AG10803 (cell line): Measurements from ENCODE around the gene OMD.
A peak's percentile ranks its signal among the peaks of the same experiment; 100 is the strongest.

Source experiments
- DNase-seq: peaks from one replicate; pipeline ENCODE4 v3.0.0; 2010; ENCODE audit warnings: low read depth
- H3K4me3 ChIP-seq: 2 replicates; pipeline ENCODE4 v1.5.1; 2011; ENCODE audit warnings: mild to moderate bottlenecking, low read length, control low read depth
- CTCF ChIP-seq: conservative IDR thresholded peaks from 2 replicates; pipeline ENCODE4 v1.5.1; 2011; ENCODE audit warnings: mild to moderate bottlenecking, low read length, control low read depth, inconsistent platforms

Gene OMD, protein sequence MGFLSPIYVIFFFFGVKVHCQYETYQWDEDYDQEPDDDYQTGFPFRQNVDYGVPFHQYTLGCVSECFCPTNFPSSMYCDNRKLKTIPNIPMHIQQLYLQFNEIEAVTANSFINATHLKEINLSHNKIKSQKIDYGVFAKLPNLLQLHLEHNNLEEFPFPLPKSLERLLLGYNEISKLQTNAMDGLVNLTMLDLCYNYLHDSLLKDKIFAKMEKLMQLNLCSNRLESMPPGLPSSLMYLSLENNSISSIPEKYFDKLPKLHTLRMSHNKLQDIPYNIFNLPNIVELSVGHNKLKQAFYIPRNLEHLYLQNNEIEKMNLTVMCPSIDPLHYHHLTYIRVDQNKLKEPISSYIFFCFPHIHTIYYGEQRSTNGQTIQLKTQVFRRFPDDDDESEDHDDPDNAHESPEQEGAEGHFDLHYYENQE

GRCh38 chr9:92424340-92424739, at the start of gene OMD:
OMD (minus strand) TSS chr9:92424471; CDS start chr9:92417558, 6,913 bp downstream.
- no peak for TF ChIP-seq CTCF
- peak; percentile 88 for DNase-seq
- peak within 1 kb of the TSS; percentile 2; the same call in 1 of the 2 replicates for H3K4me3 ChIP-seq

GRCh38 chr9:92468206-92468605, 43.9 kb upstream of the OMD start:
- peak; percentile 67 for DNase-seq
- TF ChIP-seq CTCF = no peak
- no peak overlapping the region for H3K4me3 ChIP-seq

- no peak for DNase-seq
Measured at GRCh38 chr9:92467511-92467910, 43.2 kb upstream of the OMD start.

DNA sequence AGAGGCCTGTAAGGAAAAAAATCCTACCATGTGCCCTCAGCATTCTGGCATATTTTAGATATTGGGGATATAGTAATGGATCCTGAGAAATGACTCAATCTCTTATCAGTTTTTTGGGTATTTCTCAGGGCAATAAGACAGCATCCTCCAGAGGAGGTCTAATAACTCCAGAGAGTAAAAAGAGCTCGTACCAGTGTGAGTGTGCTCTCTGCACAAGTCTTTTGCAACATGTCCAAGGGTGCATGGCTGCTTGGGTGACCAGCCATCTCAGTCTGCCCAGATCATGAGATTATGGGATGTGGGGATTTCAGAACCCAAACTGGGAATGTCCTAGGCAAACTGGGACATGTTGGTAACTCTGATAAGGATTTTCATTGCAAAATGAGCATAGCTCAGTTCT, 42.8 kb upstream of the OMD start:
- DNase-seq = no peak
- TF ChIP-seq CTCF = no peak
- no peak overlapping the region for H3K4me3 ChIP-seq

More at GRCh38 chr9:92467511-92467910, 43.2 kb upstream of the OMD start:
- H3K4me3 ChIP-seq = no peak overlapping the region
- no peak for TF ChIP-seq CTCF

GRCh38 chr9:92463984-92464383, 39.7 kb upstream of the OMD start:
- peak; percentile 94 for DNase-seq
- no peak overlapping the region for H3K4me3 ChIP-seq
- TF ChIP-seq CTCF = no peak

DNA sequence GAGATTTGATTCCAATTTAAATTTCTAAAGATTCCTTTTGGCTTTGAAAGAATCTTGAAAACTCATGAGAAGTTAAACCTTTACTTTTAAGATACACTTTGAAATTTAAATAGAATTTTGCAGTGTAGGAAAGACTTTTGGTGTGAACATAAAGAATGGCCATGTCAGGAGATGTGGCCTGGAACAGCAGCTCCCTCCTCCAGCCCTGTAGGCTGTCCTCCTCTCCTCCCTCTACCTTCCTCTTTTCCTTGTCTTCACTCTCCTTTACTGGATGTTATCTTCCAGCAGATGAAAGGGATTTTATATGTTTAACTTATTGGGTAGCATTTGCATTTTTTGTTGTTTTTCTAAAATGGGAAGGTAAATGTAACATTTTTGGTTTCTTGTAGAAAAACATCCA, 39.1 kb upstream of the OMD start:
- no peak for DNase-seq
- no peak overlapping the region for H3K4me3 ChIP-seq
- TF ChIP-seq CTCF = no peak

DNA sequence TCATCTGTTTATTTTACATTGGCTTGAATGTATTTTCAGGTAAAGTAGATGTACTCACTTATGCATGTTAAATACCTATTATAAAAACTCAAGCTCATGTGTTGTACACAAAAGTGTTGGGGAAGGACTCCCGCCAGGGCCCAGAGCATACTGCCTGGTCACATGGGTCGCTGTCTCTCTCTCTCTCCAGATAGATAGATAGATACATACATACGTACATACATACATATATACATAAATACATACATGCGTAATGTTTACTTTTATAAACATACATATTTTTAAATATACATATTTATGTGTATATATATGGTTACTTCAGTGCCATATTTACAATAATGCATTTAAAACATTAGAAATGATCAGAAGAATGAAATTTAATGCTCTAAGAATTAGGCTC, 33.3 kb upstream of the OMD start:
- no peak overlapping the region for H3K4me3 ChIP-seq
- no peak for DNase-seq
- TF ChIP-seq CTCF = no peak
